Mesenchymal stem cell (in vitro differentiated cells and primary cell): ENCODE data around the gene EEF1B2.
"Not testable (repeated sequence)": the region's sequence is repeated elsewhere in the genome, so short reads cannot be mapped to it uniquely, and the experiment has no call there.

Experiments
- DNase-seq: peaks from one replicate; pipeline ENCODE4 v3.0.0-alpha.2; 2013
- H2AFZ ChIP-seq: one replicate; pipeline ENCODE4 v1.6.1; 2013; ENCODE audit warnings: low read depth, mild to moderate bottlenecking, control low read depth, inconsistent platforms, low read length, moderate library complexity
- H2AK5ac ChIP-seq: 2 replicates; pipeline ENCODE4 v1.6.1; 2013; ENCODE audit warnings: low read length, moderate library complexity, mild to moderate bottlenecking, inconsistent platforms; ENCODE audit not compliant: severe bottlenecking
- H2BK120ac ChIP-seq: one replicate; pipeline ENCODE4 v1.6.1; 2013; ENCODE audit warnings: low read depth, mild to moderate bottlenecking, inconsistent platforms, low read length, moderate library complexity
- H2BK12ac ChIP-seq, 2 experiments: one replicate each; pipeline ENCODE4 v1.6.1; 2013; ENCODE audit warnings: inconsistent platforms in 2 of 2, low read length in 2 of 2, mild to moderate bottlenecking in 2 of 2, moderate library complexity in 2 of 2, control low read depth in 1 of 2
- H2BK15ac ChIP-seq: one replicate; pipeline ENCODE4 v1.6.1; 2013; ENCODE audit warnings: mild to moderate bottlenecking, low read depth, inconsistent platforms; ENCODE audit not compliant: poor library complexity, severe bottlenecking
- H2BK5ac ChIP-seq: 2 replicates; pipeline ENCODE4 v1.6.1; 2013; ENCODE audit warnings: low read depth, mild to moderate bottlenecking, low read length, control low read depth, inconsistent platforms; ENCODE audit not compliant: poor library complexity, severe bottlenecking
- H3K14ac ChIP-seq, 2 experiments: one replicate each; pipeline ENCODE4 v1.6.1; 2013; ENCODE audit warnings: inconsistent platforms in 2 of 2, low read length in 2 of 2, control low read depth in 1 of 2, mild to moderate bottlenecking in 1 of 2, moderate library complexity in 1 of 2
- H3K18ac ChIP-seq, 2 experiments: one replicate each; pipeline ENCODE4 v1.6.1; 2013; ENCODE audit warnings: inconsistent platforms in 2 of 2, low read length in 2 of 2, control low read depth in 1 of 2, low read depth in 1 of 2, mild to moderate bottlenecking in 1 of 2
- H3K23ac ChIP-seq, 2 experiments: one replicate each; pipeline ENCODE4 v1.6.1; 2013; ENCODE audit warnings: inconsistent platforms in 2 of 2, low read length in 2 of 2, mild to moderate bottlenecking in 2 of 2, moderate library complexity in 2 of 2, control low read depth in 1 of 2
- H3K27ac ChIP-seq: 2 replicates; pipeline ENCODE4 v1.5.1; 2013; ENCODE audit warnings: mild to moderate bottlenecking, moderate library complexity, low read length, control low read depth, inconsistent platforms; ENCODE audit not compliant: poor library complexity, severe bottlenecking
- H3K27me3 ChIP-seq, 2 experiments: 2 replicates each; pipeline versions ENCODE4 v1.6.1 to v1.7.0; 2013; ENCODE audit warnings: low read length in 2 of 2, mild to moderate bottlenecking in 2 of 2, moderate library complexity in 2 of 2, control low read depth in 1 of 2, inconsistent platforms in 1 of 2; ENCODE audit not compliant: control insufficient read depth in 1 of 2, insufficient read depth in 1 of 2
- H3K36me3 ChIP-seq, 2 experiments: 2 replicates each; pipeline versions ENCODE4 v1.6.1 to v1.7.0; 2013; ENCODE audit warnings: low read length in 2 of 2, control low read depth in 1 of 2, inconsistent platforms in 1 of 2, low read depth in 1 of 2, mild to moderate bottlenecking in 1 of 2; ENCODE audit not compliant: insufficient read depth in 2 of 2, control insufficient read depth in 1 of 2
- H3K4ac ChIP-seq, 2 experiments: one replicate each; pipeline ENCODE4 v1.6.1; 2013; ENCODE audit warnings: inconsistent platforms in 2 of 2, low read length in 2 of 2, mild to moderate bottlenecking in 2 of 2, moderate library complexity in 2 of 2, control low read depth in 1 of 2, low read depth in 1 of 2
- H3K4me1 ChIP-seq: 2 replicates; pipeline ENCODE4 v1.6.1; 2013; ENCODE audit warnings: low read depth, low read length, control low read depth; ENCODE audit not compliant: control insufficient read depth, insufficient read depth
- H3K4me2 ChIP-seq: 2 replicates; pipeline ENCODE4 v1.6.1; 2013; ENCODE audit warnings: low read length, mild to moderate bottlenecking, inconsistent platforms; ENCODE audit not compliant: poor library complexity, severe bottlenecking
- H3K4me3 ChIP-seq, 2 experiments: 2 replicates each; pipeline versions ENCODE4 v1.5.1 to v1.7.0; 2013; ENCODE audit warnings: low read length in 2 of 2, mild to moderate bottlenecking in 2 of 2, control low read depth in 1 of 2, low read depth in 1 of 2; ENCODE audit not compliant: insufficient read depth in 1 of 2
- H3K79me1 ChIP-seq: replicated peaks from 2 replicates; pipeline ENCODE4 v1.6.1; 2013; ENCODE audit warnings: mild to moderate bottlenecking, control low read depth, low read length, inconsistent platforms; ENCODE audit not compliant: poor library complexity, severe bottlenecking
- H3K9ac ChIP-seq: 2 replicates; pipeline ENCODE4 v1.7.0; 2013; ENCODE audit warnings: mild to moderate bottlenecking, low read length, moderate library complexity
- H3K9me3 ChIP-seq: 2 replicates; pipeline ENCODE4 v1.7.0; 2013; ENCODE audit warnings: mild to moderate bottlenecking, low read length; ENCODE audit not compliant: control insufficient read depth
- H4K8ac ChIP-seq: one replicate; pipeline ENCODE4 v1.6.1; 2013; ENCODE audit warnings: inconsistent platforms, mild to moderate bottlenecking, low read length, moderate library complexity
- H4K91ac ChIP-seq: one replicate; pipeline ENCODE4 v1.6.1; 2013; ENCODE audit warnings: mild to moderate bottlenecking, low read length, inconsistent platforms
- WGBS: methylation state at CpG from one replicate; pipeline ENCODE4 v1.1.7; 2013; ENCODE audit warnings: mixed read lengths; 5-methylcytosine and 5-hydroxymethylcytosine counted together

Gene EEF1B2

GRCh38 chr2:206116278-206116677 lies 43.4 kb upstream of the EEF1B2 start:
- Histone ChIP-seq H3K4me2 (no peak overlapping the region), H3K4me3 (no peak overlapping the region), H3K79me1 (peaks cover 2% of the 10 kb centered on the region), H3K36me3 (peaks cover 23 to 49% of the 10 kb centered on the region in 2 experiments), H3K9me3 (peaks cover 3% of the 10 kb centered on the region), H3K27ac (no peak overlapping the region), H2BK5ac (no peak overlapping the region), H3K4ac (no peak overlapping the region), H3K23ac (no peak overlapping the region), H4K8ac (no peak overlapping the region), H2BK15ac (no peak overlapping the region), H2BK12ac (no peak overlapping the region), H3K14ac (no peak overlapping the region), H3K18ac (no peak overlapping the region), H3K9ac (no peak overlapping the region), H4K91ac (no peak overlapping the region), H2BK120ac (no peak overlapping the region), H3K27me3 (no peaks in the 10 kb centered on the region), H2AK5ac (no peak overlapping the region), H2AFZ (no peak overlapping the region), H3K4me1 (no peaks in the 10 kb centered on the region)
- 96% methylated on average over 21 of the region's 21 CpGs for WGBS
- DNase-seq: no peak

- not testable (repeated sequence) for H3K23ac ChIP-seq, H3K4me3 ChIP-seq, H3K9ac ChIP-seq, H4K8ac ChIP-seq, H2BK15ac ChIP-seq, H3K27ac ChIP-seq, H3K79me1 ChIP-seq, H3K9me3 ChIP-seq, H2BK12ac ChIP-seq, DNase-seq, H2AK5ac ChIP-seq, H2AFZ ChIP-seq, H3K27me3 ChIP-seq, H2BK5ac ChIP-seq, H3K14ac ChIP-seq, H3K4me2 ChIP-seq, H2BK120ac ChIP-seq, H3K4me1 ChIP-seq, H4K91ac ChIP-seq, H3K4ac ChIP-seq, H3K18ac ChIP-seq
- 100% methylated on average over 2 of the region's 3 CpGs for WGBS
- H3K36me3 ChIP-seq: peaks cover 23 to 88% of the 10 kb centered on the region in 2 experiments
These were observed 37.1 kb upstream of the EEF1B2 start for GRCh38 chr2:206122569-206122968.

- Histone ChIP-seq H2AK5ac (no peak overlapping the region), H4K8ac (no peak overlapping the region), H3K27ac (peak overlapping the region; percentile 72), H3K9ac (no peak overlapping the region), H2BK15ac (no peak overlapping the region), H3K27me3 (no peaks in the 10 kb centered on the region), H3K23ac (no peak overlapping the region), H2BK5ac (no peak overlapping the region), H3K4me3 (no peak overlapping the region), H2AFZ (no peak overlapping the region), H3K4me2 (no peak overlapping the region), H3K36me3 (peaks cover 27 to 91% of the 10 kb centered on the region in 2 experiments), H3K14ac (no peak overlapping the region), H3K4me1 (peaks cover 2% of the 10 kb centered on the region), H2BK120ac (no peak overlapping the region), H3K18ac (no peak overlapping the region), H3K9me3 (no peaks in the 10 kb centered on the region), H3K79me1 (peaks cover 6% of the 10 kb centered on the region), H2BK12ac (no peak overlapping the region), H3K4ac (no peak overlapping the region), H4K91ac (no peak overlapping the region)
- DNase-seq: no peak
These were observed 33.8 kb upstream of the EEF1B2 start for GRCh38 chr2:206125901-206126300.

- Histone ChIP-seq H2AFZ (no peak overlapping the region), H3K27me3 (no peaks in the 10 kb centered on the region), H3K4me1 (peaks cover 2% of the 10 kb centered on the region), H3K4ac (no peak overlapping the region), H3K14ac (no peak overlapping the region), H2BK12ac (no peak overlapping the region), H3K9me3 (no peaks in the 10 kb centered on the region), H2AK5ac (no peak overlapping the region), H4K8ac (no peak overlapping the region), H4K91ac (no peak overlapping the region), H3K9ac (no peak overlapping the region), H3K4me2 (no peak overlapping the region), H3K18ac (no peak overlapping the region), H3K23ac (no peak overlapping the region), H3K27ac (no peak overlapping the region), H2BK5ac (no peak overlapping the region), H2BK15ac (no peak overlapping the region), H2BK120ac (no peak overlapping the region), H3K4me3 (no peak overlapping the region), H3K79me1 (peaks cover 8% of the 10 kb centered on the region), H3K36me3 (peaks cover 27 to 89% of the 10 kb centered on the region in 2 experiments)
- no peak for DNase-seq
These were observed 32.0 kb upstream of the EEF1B2 start for GRCh38 chr2:206127656-206128055.
